GM18870 (cell line): ENCODE results near the gene A1BG.
"Not testable (repeated sequence)": the region's sequence is repeated elsewhere in the genome, so short reads cannot be mapped to it uniquely, and the experiment has no call there.

Experiments
- ATAC-seq: cut with Tn5 transposase; IDR thresholded peaks from one replicate; pipeline ENCODE4 v1.9.1; 2021; ENCODE audit warnings: moderate library complexity; ENCODE audit not compliant: unreplicated experiment

The A1BG gene

DNA sequence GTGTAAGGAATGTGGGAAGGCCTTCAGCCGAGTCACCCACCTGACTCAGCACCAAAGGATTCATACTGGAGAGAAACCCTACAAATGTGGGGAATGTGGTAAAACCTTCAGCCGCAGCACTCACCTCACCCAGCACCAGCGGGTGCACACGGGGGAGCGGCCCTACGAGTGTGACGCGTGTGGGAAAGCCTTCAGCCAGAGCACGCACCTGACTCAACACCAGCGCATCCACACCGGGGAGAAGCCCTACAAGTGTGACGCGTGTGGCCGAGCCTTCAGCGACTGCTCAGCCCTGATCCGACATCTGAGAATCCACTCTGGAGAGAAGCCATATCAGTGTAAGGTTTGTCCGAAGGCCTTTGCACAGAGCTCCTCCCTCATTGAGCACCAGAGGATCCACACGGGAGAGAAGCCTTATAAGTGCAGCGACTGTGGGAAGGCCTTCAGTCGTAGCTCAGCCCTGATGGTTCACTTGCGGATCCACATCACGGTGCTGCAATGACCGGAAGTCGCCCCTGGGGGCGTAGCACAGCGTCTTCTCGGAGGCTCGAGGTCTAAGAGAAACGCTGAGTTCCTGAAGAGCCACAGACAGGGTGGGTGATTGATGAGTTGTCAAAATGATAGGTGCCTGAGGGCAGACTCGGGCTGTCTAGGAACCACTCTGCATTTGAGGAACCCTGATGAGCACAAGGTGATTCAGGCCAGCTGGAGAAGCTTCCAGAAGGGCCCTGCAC lies 14.3 kb downstream of the A1BG start:
- no peak for ATAC-seq

DNA sequence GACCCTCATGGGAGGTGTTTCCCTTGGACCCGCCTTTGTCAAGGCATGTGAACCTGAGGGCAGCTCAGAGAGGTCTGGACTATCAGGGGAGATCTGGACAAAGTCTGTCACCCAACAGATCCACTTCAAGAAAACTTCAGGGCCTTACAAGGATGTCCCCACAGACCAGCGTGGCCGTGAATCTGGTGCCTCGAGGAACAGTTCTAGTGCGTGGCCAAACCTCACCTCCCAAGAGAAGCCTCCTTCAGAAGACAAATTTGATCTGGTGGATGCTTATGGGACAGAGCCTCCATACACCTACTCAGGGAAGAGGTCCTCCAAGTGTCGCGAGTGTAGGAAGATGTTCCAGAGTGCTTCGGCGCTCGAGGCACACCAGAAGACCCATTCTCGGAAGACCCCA lies 15.0 kb downstream of the A1BG start:
- no peak for ATAC-seq

DNA sequence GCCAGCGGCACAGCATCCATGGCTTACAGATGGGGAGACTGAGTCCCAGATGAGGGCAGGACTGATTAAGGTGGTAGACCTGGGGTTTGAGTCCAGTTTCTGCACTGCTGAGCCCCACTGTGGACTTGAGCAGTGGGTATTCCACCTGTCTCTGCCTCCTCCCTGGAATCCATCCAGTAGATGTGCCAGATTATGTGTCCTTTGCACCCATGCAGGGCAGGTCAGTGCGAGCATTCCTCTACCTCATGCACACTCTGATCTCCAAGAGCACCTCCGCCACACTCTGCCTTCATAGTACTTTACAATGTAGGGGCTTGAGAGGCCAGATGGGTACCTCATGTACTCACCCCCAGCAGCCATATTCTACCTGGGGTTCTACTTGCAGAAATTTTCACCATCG lies 16.5 kb downstream of the A1BG start:
- ATAC-seq, result no peak

DNA sequence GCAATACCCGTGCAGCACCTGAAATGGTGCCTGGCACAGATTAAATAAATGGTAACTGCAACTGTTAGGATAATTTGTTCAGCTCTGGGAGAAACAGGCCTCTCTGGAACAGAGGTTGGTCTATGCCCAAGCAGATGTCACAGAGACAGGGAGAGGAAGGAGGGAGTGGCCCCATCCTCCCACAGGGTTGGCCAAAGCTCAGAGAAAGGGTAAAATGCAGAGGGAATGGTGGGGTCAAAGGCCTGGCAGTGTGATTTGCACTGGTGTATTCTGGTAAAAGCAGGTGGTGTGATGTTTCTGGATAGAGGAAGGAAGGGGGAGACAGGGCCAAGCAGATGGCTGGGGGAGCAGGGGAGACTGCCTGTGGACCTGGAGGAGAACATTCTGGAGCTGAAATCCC lies 17.1 kb downstream of the A1BG start:
- no peak for ATAC-seq

DNA sequence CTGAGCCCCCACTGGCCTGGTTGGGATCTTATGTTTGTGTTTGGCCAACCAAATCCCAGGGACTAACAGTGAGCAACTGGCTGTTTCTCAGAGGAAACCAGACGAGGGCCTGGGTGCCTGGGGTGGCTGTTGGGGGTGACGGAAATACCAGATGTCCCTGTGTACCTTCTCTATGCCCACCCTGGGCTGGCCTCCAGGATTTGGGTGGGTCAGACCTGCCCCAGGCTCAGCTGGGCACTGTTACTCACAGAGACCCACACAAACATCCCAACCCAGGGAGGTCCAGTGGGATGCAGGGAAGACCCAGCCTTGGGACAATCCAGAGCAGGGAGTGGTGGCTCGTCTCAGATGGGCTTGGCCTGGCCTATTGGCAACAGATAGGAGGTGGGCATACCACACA lies 17.7 kb downstream of the A1BG start:
- ATAC-seq, result no peak

DNA sequence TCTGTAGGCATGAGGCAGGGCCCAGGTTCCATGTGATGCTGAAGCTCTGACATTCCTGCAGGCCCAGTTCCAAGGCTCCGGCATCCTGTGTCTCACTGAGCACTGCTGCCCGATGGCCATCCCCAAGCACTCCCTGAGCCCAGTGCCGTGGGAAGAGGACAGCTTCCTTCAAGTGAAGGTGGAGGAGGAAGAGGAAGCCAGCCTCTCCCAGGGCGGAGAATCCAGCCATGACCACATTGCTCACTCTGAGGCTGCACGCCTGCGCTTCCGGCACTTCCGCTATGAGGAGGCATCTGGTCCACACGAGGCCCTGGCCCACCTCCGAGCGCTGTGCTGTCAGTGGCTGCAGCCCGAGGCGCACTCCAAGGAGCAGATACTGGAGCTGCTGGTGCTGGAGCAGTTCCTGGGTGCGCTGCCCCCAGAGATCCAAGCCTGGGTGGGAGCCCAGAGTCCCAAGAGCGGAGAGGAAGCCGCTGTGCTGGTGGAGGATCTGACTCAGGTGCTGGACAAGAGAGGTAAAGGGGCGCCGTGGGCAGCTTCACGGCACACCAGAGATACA lies 18.5 kb downstream of the A1BG start:
- ATAC-seq, result no peak

DNA sequence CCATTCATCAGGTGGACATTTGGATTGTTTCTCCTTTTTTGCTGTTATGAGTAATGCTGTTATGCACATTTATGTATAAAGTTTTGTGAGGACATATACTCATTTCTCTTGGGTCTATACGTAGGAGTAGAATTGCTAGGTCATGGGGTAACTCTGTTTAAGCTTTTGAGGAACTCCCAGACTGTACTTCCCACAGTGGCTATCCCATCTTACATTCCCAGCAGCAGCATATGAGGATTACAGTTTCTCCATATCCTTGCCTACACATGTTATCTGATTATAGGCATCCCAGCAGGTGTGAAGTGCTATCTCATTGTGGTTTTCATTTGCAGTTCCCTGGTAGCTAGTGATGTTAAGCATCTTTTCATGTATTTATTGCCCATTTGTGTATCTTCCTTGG lies 20.6 kb downstream of the A1BG start:
- no peak for ATAC-seq

DNA sequence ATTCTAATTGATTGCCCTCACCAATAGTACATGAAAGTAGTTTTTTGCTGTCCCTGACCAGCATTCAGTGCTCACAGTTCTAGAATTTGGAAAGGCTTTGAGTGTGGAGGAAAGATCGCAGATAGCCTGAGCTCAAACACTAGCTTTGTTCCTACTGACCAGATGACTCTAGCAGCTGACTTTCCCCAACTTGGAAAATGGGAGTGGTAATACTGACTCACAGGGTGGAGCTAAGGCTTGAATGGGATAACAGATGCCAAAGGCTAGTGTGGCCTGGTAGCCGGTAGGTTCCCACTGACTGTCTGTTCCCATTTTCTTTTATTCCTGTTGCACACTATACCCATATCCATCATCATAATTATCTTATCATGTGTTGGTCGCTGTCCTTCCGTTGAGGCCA lies 22.8 kb downstream of the A1BG start:
- no peak for ATAC-seq

DNA sequence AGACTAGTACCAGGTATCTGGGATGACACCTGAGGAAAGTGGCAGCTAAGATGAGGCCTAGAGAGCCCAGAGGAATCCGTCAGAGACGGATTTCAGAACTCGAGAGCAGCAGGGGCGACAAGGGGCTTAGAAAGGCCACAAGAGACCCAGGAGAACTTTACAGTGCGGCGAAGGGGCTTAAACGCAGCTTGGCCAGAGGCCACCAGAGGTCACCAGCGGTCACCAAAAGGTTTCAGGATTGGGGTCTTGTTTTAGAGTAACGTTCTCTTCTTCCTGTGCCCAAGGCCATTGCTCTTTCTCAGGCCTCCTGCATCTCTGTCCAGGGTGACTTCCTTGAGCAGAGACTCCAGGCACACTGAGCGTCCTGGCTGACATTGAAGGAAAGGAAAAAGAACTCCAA lies 24.3 kb downstream of the A1BG start:
- no peak for ATAC-seq

DNA sequence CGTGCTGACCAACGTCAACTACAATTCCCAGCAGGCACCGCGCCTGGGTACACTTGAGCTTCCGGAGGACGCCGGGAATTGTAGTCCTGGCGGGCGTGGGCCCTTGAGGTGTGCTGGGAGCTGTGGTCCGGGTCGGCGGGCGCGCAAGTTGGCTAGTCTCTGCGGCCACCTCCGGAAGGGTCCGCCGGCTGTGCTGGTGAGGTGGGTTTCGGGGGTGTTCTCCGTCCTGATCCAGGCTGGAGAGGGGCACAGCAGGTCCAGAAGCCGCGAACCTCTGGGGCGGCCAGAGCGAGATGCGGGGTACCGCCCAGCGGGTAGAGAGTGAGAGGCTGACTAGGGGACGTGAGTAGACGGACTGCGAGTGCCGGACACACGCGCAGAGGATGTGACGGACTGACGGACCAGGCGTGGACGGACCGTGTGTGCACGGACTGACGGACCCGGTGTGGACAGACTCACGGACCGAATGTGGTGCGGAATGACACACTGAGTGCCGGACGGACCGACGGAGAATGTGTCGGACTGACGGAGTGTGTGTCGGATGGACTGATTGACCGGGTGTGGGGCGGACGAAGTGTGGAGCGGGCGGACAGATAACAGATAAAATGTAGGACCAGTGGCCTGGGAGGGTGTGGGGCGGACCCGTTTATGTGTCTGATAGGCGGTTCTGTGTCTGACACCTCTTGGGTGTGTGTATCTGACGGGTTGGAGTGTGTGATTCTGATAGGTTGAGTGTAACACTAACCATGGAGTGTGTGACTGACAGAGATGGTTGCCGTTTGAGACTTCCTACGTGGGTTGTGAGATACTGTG lies 26.2 kb downstream of the A1BG start, which contains the start of gene ZSCAN22:
Gene ZSCAN22, plus strand, starts transcription at position 81 of the 813 bp plus-strand sequence. CDS start 7,809 bp downstream, outside the sequence.
- ATAC-seq, result peak; percentile 76

DNA sequence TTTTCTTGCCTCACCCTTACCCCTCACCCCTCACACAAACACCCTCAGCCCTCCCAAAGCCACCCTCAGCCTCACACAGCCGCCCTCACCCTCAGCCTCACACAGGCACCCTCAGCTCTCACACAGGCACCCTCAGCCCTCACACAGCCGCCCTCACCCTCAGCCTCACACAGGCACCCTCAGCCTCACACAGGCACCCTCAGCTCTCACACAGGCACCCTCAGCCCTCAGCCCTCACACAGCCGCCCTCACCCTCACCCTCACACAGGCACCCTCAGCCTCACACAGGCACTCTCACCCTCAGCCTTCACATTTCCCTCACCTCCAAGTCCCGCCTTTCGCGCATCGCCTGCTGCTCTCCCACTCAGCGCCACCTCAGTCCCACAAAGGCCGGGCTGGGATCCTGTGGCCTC lies 26.8 kb downstream of the A1BG start:
- no peak for ATAC-seq

DNA sequence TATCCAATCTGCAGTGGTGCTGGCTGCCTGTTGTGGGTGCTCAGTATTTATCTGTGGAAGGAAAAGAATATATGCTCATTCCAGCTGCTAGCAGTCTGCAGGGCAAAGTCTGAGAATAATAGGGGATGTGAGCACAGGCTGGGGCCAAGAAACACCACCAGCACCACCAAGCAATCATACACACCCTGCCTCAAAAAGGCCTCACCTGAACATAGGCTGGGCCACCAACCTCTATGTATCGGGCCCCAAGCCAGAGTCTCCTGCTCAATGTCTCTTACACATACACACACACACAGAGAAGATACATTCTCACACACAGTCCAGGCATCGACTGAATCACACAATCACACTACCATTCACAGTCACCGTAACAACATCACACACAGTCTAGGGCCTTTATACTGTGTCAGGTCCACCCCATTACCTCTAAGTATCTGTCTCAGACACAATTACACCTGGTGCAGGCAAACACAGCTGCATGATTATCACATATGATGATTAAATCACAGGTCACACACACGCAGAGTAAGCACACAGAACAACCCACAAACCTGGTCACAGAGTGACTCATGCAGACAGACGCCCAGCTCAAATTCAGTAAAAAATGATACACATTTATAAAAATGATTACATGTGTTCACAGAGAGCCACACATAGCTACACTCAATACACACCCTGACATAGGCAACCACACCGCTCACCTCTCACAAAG lies 27.8 kb downstream of the A1BG start:
- ATAC-seq, result no peak

DNA sequence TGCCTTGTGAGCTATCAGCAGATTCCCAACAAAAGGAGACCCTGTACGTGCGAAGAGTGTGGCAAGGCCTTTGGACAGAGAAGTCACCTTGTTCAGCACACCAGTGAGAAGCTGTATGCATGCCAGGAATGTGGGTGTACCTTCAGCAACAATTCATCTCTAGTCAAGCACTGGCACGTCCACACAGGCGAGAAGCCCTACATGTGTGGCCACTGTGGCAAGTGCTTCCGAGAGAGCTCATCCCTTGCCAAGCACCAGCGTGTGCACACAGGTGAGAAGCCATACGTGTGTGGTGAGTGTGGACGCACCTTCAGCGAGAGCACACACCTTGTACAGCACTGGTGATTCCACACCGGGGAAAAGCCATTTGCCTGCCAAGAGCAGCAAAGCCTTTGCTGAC lies 34.1 kb downstream of the A1BG start:
- ATAC-seq, result no peak

DNA sequence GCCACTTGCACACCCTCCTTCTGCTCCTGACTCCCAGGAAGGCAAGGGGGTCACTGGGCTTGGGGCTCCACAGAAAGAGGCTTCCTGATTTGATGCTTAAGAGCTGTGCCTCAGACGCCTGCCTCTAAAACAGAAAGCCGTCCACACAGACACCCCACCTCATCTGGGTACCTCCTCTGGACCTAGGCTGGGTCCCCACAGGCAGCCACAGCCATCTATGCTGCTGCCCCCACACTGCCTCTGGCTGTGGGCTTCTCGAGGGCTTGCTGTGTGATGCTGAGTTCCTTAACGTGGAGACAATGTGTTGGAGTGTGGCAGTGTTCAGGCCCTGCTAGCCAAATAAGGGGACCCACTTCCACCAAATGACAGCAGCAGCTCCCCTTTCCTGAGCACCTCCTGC lies 35.0 kb downstream of the A1BG start:
- no peak for ATAC-seq

DNA sequence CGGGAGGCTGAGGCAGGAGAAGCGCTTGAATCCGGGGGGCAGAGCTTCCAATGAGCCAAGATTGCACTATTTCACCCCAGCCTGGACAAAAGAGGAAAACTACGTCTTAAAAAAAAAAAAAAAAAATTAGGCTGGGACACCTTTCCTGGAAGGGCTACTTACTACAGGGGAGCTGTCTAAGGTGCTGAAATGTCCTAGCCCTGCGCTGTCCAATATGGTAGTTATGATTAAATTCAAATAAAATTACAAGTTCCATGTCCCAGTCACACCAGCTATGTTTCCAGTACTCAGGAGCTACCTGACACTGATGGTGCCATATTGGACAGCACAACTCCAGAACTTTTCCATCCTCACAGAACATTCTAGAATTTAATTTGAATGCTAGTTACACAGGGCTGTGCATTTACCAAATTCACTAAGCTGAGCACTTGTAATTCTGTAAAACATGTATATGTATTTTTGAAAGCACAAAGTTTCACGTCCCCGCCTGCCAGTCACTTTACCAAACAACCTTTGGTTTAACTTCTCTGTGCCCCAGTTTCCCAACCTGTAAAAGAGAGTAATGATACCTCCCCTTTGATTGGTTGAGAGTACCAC lies 35.7 kb downstream of the A1BG start:
- no peak for ATAC-seq

DNA sequence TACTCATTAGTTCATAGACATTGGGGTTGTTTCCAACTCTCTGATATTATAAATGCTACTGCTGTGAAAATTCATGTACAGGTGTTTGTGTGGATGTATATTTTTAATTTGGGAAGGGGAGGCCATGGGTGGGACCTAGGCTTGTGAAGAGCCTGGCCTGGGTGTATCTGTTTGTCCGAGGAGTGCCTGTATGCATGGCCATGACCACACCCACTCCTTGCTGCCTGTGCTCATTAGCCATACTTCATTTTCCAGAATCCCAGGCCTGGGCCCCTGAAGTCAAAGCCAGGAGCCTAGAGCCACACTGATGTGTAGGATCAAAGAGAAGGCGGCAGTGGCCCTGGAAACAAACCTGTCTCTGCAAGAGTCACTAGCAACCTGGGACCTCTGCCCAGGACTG lies 37.7 kb downstream of the A1BG start:
- ATAC-seq, result no peak

DNA sequence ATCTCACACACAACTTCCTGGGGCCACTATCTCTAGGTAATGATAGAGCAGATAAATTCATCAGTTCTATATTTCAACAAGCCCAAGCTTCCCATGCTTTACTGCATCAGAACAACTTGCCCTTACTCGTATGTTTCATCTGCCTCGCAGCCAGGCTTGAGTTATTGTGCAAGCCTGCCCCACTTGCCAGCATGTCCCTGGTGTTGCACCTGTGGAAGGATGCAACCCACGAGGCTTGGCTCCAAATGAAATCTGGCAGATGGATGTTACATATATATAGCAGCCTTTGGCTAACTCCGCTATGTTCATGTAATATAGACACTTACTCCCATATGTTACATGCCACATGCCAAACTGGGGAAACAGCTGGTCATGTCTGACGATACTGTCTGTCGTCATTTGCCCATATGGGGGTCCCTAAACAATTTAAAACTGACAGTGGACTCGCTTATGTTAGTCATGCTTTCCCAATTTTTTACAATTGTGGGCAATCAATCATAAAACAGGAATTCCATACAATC lies 41.9 kb downstream of the A1BG start:
- ATAC-seq, result no peak

DNA sequence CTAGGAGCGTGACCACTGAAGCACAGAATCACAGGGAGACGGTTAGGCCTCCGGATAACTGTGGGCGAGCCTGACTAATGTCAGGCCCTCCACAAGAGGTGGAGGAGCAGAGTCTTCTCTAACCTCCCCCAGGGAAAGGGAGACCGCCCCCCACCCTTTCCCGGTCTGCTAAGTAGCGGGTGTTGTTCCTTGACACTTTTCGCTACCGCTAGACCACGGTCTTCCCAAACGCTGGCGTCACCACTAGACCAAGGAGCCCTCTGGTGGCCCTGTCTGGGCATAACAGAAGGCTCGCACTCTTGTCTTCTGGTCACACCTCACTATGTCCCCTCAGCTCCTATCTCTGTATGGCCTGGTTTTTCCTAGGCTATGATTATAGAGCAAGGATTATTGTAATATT lies 42.6 kb downstream of the A1BG start:
- not testable (repeated sequence) for ATAC-seq

DNA sequence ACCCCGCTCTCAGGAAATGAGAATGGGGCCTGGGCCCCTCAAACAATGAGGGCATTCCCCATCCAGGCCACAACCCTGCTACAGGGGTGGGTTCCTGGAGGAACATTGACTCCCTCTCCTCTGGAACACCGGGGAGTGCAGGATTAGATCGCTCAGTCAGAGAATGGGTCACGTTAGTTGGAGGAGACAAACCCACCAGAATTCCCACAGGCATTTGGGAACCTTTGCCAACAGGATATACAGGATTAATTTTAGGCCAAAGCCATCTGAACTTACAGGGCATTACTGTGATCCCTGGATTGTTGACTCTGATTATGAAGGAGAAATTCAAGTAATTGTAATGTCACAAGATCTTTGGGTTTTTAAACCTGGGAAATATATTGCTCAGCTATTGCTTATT lies 45.6 kb downstream of the A1BG start:
- no peak for ATAC-seq

DNA sequence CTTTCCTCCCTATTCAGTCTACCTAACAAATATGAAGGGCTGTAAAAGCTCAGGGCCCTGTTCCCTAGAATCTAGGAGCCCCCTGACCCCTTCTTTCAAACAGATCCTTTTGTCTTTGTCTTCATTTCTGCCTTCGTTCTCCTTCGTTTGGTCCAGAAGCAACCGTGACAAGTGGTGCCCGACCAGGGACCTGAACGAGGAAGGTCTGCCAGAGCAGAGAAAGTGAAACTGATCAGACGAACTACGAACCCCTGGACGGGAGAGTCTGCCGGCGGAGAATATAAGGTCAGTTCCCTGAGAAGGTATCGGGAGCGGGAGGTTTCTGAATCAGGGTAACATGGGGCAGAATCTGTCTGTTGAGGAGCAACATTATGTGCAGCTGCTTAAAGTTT lies 47.4 kb downstream of the A1BG start:
- no peak for ATAC-seq
